SK-N-SH treated with all-trans-retinoic acid at 6 μM for 48 hours (cell line): Measurements from ENCODE around the gene DNAJC22.

ENCODE experiments used
- ATAC-seq: fragments of 200-7000 bp; cut with Tn5 transposase; 3 replicates; pipeline ENCODE4 v1.9.1; 2020; ENCODE audit warnings: mild to moderate bottlenecking, moderate library complexity
- ARNTL ChIP-seq: fragments of 450-650 bp; formaldehyde crosslinking; IDR thresholded peaks from 2 replicates; pipeline ENCODE4 v1.5.0; 2020; ENCODE audit warnings: low read depth, mild to moderate bottlenecking, moderate library complexity, borderline replicate concordance
- BACH2 ChIP-seq: fragments of 250-450 bp; sonication (Bioruptor Pico); IDR thresholded peaks from 2 replicates; pipeline ENCODE4 v1.9.0; 2021; ENCODE audit warnings: mild to moderate bottlenecking, borderline replicate concordance
- CREB5 ChIP-seq: fragments of 250-450 bp; sonication (Bioruptor Pico); IDR thresholded peaks from 2 replicates; pipeline ENCODE4 v1.5.1; 2020; ENCODE audit warnings: low read depth, mild to moderate bottlenecking, moderate library complexity
- CSDC2 ChIP-seq: fragments of 250-450 bp; sonication (Bioruptor Pico); IDR thresholded peaks from 2 replicates; pipeline ENCODE4 v1.5.0; 2020; ENCODE audit warnings: mild to moderate bottlenecking, moderate library complexity
- CSRNP3 ChIP-seq: fragments of 250-450 bp; sonication (Bioruptor Pico); IDR thresholded peaks from 2 replicates; pipeline ENCODE4 v1.5.1; 2021; ENCODE audit warnings: mild to moderate bottlenecking, moderate library complexity
- ESRRG ChIP-seq: fragments of 250-450 bp; sonication (Bioruptor Pico); IDR thresholded peaks from 2 replicates; pipeline ENCODE4 v1.6.1; 2021; ENCODE audit warnings: mild to moderate bottlenecking
- GLIS3 ChIP-seq: fragments of 250-450 bp; sonication (Bioruptor Pico); IDR thresholded peaks from 2 replicates; pipeline ENCODE4 v1.5.0; 2020; ENCODE audit warnings: mild to moderate bottlenecking, moderate library complexity
- ISL1 ChIP-seq: fragments of 250-450 bp; sonication (Bioruptor Pico); IDR thresholded peaks from 2 replicates; pipeline ENCODE4 v2.1.2; 2022; ENCODE audit warnings: mild to moderate bottlenecking, moderate library complexity
- OSR1 ChIP-seq: fragments of 250-450 bp; sonication (Bioruptor Pico); IDR thresholded peaks from 2 replicates; pipeline ENCODE4 v1.8.0; 2022; ENCODE audit warnings: moderate library complexity, mild to moderate bottlenecking, inconsistent platforms
- POU6F1 ChIP-seq: fragments of 250-450 bp; sonication (Bioruptor Pico); IDR thresholded peaks from 2 replicates; pipeline ENCODE4 v1.8.0; 2021; ENCODE audit warnings: low read depth, mild to moderate bottlenecking, moderate library complexity, borderline replicate concordance
- PPARA ChIP-seq: fragments of 250-450 bp; sonication (Bioruptor Pico); IDR thresholded peaks from 2 replicates; pipeline ENCODE4 v1.5.0; 2020; ENCODE audit warnings: mild to moderate bottlenecking, borderline replicate concordance
- RARB ChIP-seq: fragments of 250-450 bp; sonication (Bioruptor Pico); IDR thresholded peaks from 2 replicates; pipeline ENCODE4 v1.8.0; 2021; ENCODE audit warnings: mild to moderate bottlenecking, moderate library complexity
- SNAI2 ChIP-seq: fragments of 250-450 bp; sonication (Bioruptor Pico); IDR thresholded peaks from 2 replicates; pipeline ENCODE4 v1.5.0; 2020; ENCODE audit warnings: mild to moderate bottlenecking, moderate library complexity
- TCF4 ChIP-seq: fragments of 250-450 bp; sonication (Bioruptor Pico); IDR thresholded peaks from 2 replicates; pipeline ENCODE4 v1.8.0; 2021; ENCODE audit warnings: mild to moderate bottlenecking, moderate library complexity, borderline replicate concordance
- TOX ChIP-seq: fragments of 250-450 bp; sonication (Bioruptor Pico); IDR thresholded peaks from 2 replicates; pipeline ENCODE4 v1.8.0; 2021; ENCODE audit warnings: mild to moderate bottlenecking, moderate library complexity, borderline replicate concordance
- TSHZ2 ChIP-seq: fragments of 250-450 bp; sonication (Bioruptor Pico); IDR thresholded peaks from 2 replicates; pipeline ENCODE4 v1.5.0; 2020; ENCODE audit warnings: mild to moderate bottlenecking, moderate library complexity
- ZC3H10 ChIP-seq: fragments of 250-450 bp; sonication (Bioruptor Pico); IDR thresholded peaks from 2 replicates; pipeline ENCODE4 v1.5.1; 2021; ENCODE audit warnings: mild to moderate bottlenecking, moderate library complexity
- ZFP3 ChIP-seq: fragments of 250-450 bp; sonication (Bioruptor Pico); IDR thresholded peaks from 2 replicates; pipeline ENCODE4 v1.5.0; 2020; ENCODE audit warnings: mild to moderate bottlenecking, moderate library complexity
- ZFP30 ChIP-seq: fragments of 450-650 bp; formaldehyde crosslinking; IDR thresholded peaks from 2 replicates; pipeline ENCODE4 v1.5.0; 2022; ENCODE audit warnings: mild to moderate bottlenecking, moderate library complexity
- ZNF565 ChIP-seq: fragments of 450-650 bp; formaldehyde crosslinking; conservative IDR thresholded peaks from 2 replicates; pipeline ENCODE4 v1.5.0; 2020; ENCODE audit warnings: low read depth, mild to moderate bottlenecking, moderate library complexity
- ZNF70 ChIP-seq: fragments of 450-650 bp; formaldehyde crosslinking; IDR thresholded peaks from 2 replicates; pipeline ENCODE4 v1.5.0; 2020; ENCODE audit warnings: mild to moderate bottlenecking, moderate library complexity
- ZNF8 ChIP-seq: fragments of 450-650 bp; formaldehyde crosslinking; IDR thresholded peaks from 2 replicates; pipeline ENCODE4 v1.5.0; 2020; ENCODE audit warnings: mild to moderate bottlenecking, moderate library complexity
- TF ChIP-seq, protein P1 (sequence below): fragments of 250-450 bp; sonication (Bioruptor Pico); IDR thresholded peaks from 2 replicates; pipeline ENCODE4 v1.8.0; 2020; ENCODE audit warnings: mild to moderate bottlenecking, moderate library complexity, borderline replicate concordance

The DNAJC22 gene

GRCh38 chr12:49335118-49335954 lies 11.4 kb upstream of the DNAJC22 start:
- ATAC-seq: no peak
- TF ChIP-seq GLIS3 (CRISPR knock-in tag) (no peak), TCF4 (CRISPR knock-in tag) (no peak), ZFP30 (CRISPR knock-in tag) (no peak), ZC3H10 (no peak), ESRRG (CRISPR knock-in tag) (no peak), TOX (CRISPR knock-in tag) (no peak), ZFP3 (no peak), ZNF565 (no peak), CREB5 (no peak), ARNTL (CRISPR knock-in tag) (no peak), POU6F1 (no peak), ZNF70 (no peak), CSRNP3 (CRISPR knock-in tag) (no peak), ZNF8 (CRISPR knock-in tag) (no peak), PPARA (CRISPR knock-in tag) (no peak), ISL1 (CRISPR knock-in tag) (no peak), RARB (CRISPR knock-in tag) (no peak), TSHZ2 (CRISPR knock-in tag) (no peak), OSR1 (CRISPR knock-in tag) (no peak)

DNA sequence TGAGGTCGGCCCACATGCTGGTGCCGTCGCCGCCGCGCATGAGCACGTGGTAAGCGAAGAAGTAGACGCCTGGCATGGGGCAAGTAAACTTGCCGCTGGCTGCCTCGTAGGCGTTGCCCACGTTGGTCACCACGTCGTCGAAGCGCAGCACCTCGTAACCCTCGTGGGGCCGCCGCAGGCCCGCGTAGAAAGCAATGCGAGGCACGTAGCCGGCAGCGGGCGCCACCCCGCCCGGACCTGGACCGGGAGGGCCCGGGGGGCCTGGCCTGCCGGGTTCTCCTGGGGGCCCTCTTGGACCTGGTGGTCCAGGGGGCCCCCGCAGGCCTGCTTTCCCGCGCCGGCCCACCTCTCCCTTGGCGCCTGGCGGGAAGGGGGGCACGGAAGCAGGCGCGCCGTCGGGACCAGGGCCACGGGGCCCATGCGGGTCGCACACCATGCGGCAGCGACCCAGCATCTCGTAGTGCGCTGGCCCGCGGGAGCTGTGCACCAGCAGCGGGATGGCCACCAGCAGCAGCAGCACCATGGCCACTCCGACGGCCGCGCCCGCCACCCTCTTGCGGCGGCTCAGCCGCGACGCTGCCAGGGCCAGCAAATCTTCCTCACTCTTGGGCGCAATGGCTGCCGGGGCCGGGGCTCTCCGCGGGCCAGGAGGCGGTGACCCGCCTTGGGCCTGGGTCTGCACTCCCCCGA lies 10.6 kb upstream of the DNAJC22 start:
- TF ChIP-seq ISL1 (CRISPR knock-in tag): no peak
- no peak for TF ChIP-seq CSRNP3 (CRISPR knock-in tag)
- TF ChIP-seq RARB (CRISPR knock-in tag): no peak
- TF ChIP-seq, protein P1, sequence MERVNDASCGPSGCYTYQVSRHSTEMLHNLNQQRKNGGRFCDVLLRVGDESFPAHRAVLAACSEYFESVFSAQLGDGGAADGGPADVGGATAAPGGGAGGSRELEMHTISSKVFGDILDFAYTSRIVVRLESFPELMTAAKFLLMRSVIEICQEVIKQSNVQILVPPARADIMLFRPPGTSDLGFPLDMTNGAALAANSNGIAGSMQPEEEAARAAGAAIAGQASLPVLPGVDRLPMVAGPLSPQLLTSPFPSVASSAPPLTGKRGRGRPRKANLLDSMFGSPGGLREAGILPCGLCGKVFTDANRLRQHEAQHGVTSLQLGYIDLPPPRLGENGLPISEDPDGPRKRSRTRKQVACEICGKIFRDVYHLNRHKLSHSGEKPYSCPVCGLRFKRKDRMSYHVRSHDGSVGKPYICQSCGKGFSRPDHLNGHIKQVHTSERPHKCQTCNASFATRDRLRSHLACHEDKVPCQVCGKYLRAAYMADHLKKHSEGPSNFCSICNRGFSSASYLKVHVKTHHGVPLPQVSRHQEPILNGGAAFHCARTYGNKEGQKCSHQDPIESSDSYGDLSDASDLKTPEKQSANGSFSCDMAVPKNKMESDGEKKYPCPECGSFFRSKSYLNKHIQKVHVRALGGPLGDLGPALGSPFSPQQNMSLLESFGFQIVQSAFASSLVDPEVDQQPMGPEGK (CRISPR knock-in tag): no peak
- no peak for TF ChIP-seq PPARA (CRISPR knock-in tag)
- TF ChIP-seq CREB5: no peak
- TF ChIP-seq TCF4 (CRISPR knock-in tag): no peak
- no peak for TF ChIP-seq CSDC2 (CRISPR knock-in tag)
- no peak for TF ChIP-seq GLIS3 (CRISPR knock-in tag)
- no peak for TF ChIP-seq SNAI2
- no peak for TF ChIP-seq BACH2 (CRISPR knock-in tag)
- no peak for TF ChIP-seq ZC3H10
- no peak for TF ChIP-seq TOX (CRISPR knock-in tag)
- no peak for TF ChIP-seq ESRRG (CRISPR knock-in tag)
- no peak for ATAC-seq
